Mesodermal cell (in vitro differentiated cells): ENCODE results near the gene OOSP1. TPM values are rescaled to one million over a fixed set of nuclear protein-coding genes. Genes with fewer than 3 reads are reported as not detected.
"Not testable (repeated sequence)": the region's sequence is repeated elsewhere in the genome, so short reads cannot be mapped to it uniquely, and the experiment has no call there.

Source experiments
- H3K27ac ChIP-seq: 2 replicates; pipeline ENCODE4 v1.7.0; 2013; ENCODE audit warnings: mild to moderate bottlenecking, low read depth, low read length, moderate library complexity; ENCODE audit not compliant: severe bottlenecking
- H3K36me3 ChIP-seq: 2 replicates; pipeline ENCODE4 v1.7.1; 2013; ENCODE audit warnings: mild to moderate bottlenecking, low read length, moderate library complexity; ENCODE audit not compliant: control insufficient read depth, insufficient read depth
- H3K4me1 ChIP-seq: one replicate; pipeline ENCODE4 v1.7.1; 2013; ENCODE audit warnings: mild to moderate bottlenecking, low read length; ENCODE audit not compliant: insufficient read depth, control insufficient read depth, poor library complexity, severe bottlenecking
- H3K4me3 ChIP-seq: 2 replicates; pipeline ENCODE4 v1.7.0; 2013; ENCODE audit warnings: low read length, control low read depth, mild to moderate bottlenecking; ENCODE audit not compliant: insufficient read depth, poor library complexity, severe bottlenecking; ENCODE audit errors: extremely low read depth
- H3K9me3 ChIP-seq: 2 replicates; pipeline ENCODE4 v1.7.1; 2013; ENCODE audit warnings: mild to moderate bottlenecking, low read length, moderate library complexity; ENCODE audit not compliant: control insufficient read depth
- WGBS, 2 experiments: methylation state at CpG; one replicate each; pipeline ENCODE4 v1.1.5; 2013; ENCODE audit warnings: missing lambda C conversion rate in 2 of 2; ENCODE audit not compliant: insufficient coverage in 2 of 2; 5-methylcytosine and 5-hydroxymethylcytosine counted together
- polyA plus RNA-seq, 2 experiments: library from polyadenylated mRNA; stranded (reverse); fragments of 50-300 nt; gene quantifications; one replicate each; pipeline ENCODE4 v1.2.3, GENCODE V29; 2013

Gene OOSP1, protein sequence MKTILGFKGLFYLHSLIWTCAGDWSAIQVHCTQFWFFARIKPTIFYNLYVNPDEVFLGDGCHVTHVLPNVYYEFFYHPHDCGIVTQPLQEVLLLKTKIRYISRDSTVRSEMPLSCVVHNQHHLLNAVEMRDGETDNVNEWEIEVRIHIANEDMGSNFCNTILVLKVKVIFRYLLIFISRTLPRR
- polyA plus RNA-seq (2013, experiment 1 of 2) = not detected
- polyA plus RNA-seq (2013, experiment 2 of 2) = not detected

DNA sequence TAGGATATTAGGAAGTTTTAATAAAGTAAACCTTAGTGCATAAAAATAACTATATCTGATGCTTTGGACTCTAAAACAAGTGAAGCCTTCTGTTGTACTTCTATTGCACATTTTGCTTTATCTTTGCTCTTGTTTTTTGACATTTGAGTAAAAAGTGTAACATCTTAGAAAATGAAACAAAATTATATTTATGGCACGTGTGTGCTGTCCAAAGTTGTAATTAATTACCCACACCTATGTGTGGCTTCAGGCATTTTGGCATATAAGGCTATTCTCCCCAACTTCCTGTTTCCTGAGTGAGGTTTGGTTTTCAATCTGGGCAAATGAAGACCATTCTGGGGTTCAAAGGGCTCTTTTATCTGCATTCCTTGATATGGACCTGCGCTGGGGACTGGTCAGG, at the start of gene OOSP1:
TSS of gene OOSP1 (plus strand) at position 301 of the 400 bp plus-strand sequence. CDS start at position 324, 23 bp downstream.
- no peaks in the 10 kb centered on the region for H3K9me3 ChIP-seq
- WGBS, 2 experiments = 89 to 90% methylated on average over 1 of the region's 2 CpGs
- H3K4me3 ChIP-seq = no peak within 1 kb of the TSS
- no peaks in the 10 kb centered on the region for H3K4me1 ChIP-seq
- no peak within 1 kb of the TSS for H3K27ac ChIP-seq
- no peaks in the 10 kb centered on the region for H3K36me3 ChIP-seq

DNA sequence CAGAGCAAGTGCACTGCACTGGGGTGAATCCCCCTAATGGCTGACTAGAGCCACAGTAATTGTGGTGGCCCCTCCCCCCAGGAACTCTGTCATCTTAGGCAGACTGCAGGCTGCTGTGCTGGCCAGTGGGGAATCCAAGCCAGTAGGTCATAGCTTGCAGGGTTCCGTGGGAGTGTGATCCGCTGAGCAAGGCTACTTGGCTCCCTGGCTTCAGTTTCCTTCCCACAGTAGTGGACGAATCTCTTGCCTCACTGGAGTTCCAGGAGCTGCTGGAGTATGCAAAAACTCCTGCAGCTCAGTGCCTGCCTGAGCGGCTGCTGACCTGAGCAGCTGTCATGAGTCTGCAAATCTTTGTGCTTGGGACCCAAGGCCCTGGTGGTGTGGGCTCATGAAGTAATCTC, 46.5 kb upstream of the OOSP1 start:
- 39 to 53% methylated on average over 4 of the region's 4 CpGs for WGBS, 2 experiments
- Histone ChIP-seq H3K4me3 (no peak overlapping the region), H3K9me3 (peaks cover 5% of the 10 kb centered on the region), H3K36me3 (no peaks in the 10 kb centered on the region), H3K4me1 (peaks cover 9% of the 10 kb centered on the region), H3K27ac (peak overlapping the region; percentile 66)

DNA sequence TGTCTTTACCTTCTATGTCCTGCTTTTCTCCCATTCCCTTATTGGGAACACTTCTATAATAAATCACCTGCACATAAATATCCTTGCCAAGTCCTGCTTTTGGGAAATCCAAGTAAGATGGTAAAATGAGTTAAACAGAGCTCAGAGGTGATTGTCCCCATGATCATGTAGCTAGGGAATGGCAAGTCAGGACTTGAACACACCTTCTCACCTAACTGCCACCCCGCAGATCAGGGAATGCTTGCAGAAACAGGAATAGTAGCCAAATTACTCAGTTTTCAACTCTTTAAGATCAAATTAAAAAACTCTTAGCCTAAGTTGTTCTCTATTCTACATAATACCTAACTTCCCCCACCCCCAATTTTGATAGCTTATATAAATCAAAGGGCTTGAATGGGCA, 43.6 kb upstream of the OOSP1 start:
- H3K36me3 ChIP-seq = no peaks in the 10 kb centered on the region
- H3K27ac ChIP-seq = no peak overlapping the region
- H3K9me3 ChIP-seq = no peaks in the 10 kb centered on the region
- WGBS, 2 experiments = 80% methylated on average over 1 of the region's 1 CpG; no CpG with 5 or more reads in 1 of the 2 experiments
- peaks cover 9% of the 10 kb centered on the region for H3K4me1 ChIP-seq
- no peak overlapping the region for H3K4me3 ChIP-seq

DNA sequence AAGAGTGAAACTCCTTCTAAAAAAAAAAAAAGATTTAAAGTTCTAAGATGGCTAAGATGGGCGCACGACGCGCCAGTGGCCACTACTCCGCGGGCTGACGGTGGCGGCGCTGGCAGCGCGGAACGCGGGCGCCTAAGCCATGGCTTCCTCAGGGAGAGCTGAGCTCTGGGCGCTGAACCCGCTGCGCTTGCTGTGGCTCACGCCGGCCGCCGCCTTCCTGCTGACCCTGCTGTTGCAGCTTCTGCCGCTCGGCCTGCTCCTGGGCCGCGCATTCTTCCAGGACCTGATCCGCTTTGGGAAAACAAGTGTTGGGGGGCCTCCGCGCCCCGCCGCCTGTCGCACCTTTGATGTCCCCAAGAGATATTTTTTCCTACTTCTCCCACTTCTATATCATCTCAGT, 40.2 kb upstream of the OOSP1 start:
- no peaks in the 10 kb centered on the region for H3K9me3 ChIP-seq
- no peak overlapping the region for H3K27ac ChIP-seq
- 93 to 95% methylated on average over 24 to 31 of the region's 31 CpGs for WGBS, 2 experiments
- H3K4me1 ChIP-seq = peaks cover 5% of the 10 kb centered on the region
- H3K4me3 ChIP-seq = no peak overlapping the region
- H3K36me3 ChIP-seq = no peaks in the 10 kb centered on the region

DNA sequence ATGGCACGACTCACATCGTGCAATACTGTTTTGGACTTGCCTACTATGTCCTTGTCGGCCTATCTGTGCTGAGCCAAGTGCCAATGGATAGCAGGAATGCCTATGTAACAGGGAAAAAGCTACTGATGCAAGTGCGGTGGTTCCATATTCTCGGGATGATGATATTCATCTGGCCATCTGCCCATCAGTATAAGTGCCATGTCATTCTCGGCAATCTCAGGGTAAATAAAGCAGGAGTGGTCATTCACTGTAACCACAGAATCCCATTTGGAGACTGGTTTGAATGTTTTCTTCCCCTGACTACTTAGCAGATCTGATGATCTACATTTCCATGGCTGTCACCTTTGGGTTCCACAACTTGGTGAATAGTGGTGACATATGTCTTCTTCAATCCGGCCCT, 39.6 kb upstream of the OOSP1 start:
- no peaks in the 10 kb centered on the region for H3K9me3 ChIP-seq
- H3K4me3 ChIP-seq = no peak overlapping the region
- no peaks in the 10 kb centered on the region for H3K36me3 ChIP-seq
- WGBS, 2 experiments = 93 to 96% methylated on average over 6 of the region's 7 CpGs
- peaks cover 5% of the 10 kb centered on the region for H3K4me1 ChIP-seq
- no peak overlapping the region for H3K27ac ChIP-seq

DNA sequence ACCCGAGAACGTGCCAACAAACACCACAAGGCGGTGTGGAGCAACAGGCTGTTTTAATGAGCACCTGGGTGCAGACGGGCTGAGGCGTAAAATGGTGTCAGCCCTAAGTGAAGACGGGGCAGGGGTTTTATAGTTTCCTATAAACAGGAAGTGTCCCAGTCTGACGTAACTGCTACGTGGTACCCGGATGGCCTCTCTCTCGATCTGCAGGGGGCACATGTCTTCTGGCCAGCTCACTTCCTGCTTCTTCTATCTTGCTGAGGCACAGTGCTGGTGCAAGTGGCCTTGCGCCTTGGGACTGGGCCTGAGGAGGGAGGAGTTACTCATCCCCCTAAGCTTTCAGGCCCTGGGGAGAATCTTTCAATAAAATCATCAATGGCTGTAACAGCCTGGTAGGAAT, 38.7 kb upstream of the OOSP1 start:
- H3K9me3 ChIP-seq = no peaks in the 10 kb centered on the region
- H3K27ac ChIP-seq = no peak overlapping the region
- no peak overlapping the region for H3K4me3 ChIP-seq
- H3K4me1 ChIP-seq = peaks cover 5% of the 10 kb centered on the region
- no peaks in the 10 kb centered on the region for H3K36me3 ChIP-seq
- 82 to 88% methylated on average over 10 of the region's 11 CpGs for WGBS, 2 experiments

DNA sequence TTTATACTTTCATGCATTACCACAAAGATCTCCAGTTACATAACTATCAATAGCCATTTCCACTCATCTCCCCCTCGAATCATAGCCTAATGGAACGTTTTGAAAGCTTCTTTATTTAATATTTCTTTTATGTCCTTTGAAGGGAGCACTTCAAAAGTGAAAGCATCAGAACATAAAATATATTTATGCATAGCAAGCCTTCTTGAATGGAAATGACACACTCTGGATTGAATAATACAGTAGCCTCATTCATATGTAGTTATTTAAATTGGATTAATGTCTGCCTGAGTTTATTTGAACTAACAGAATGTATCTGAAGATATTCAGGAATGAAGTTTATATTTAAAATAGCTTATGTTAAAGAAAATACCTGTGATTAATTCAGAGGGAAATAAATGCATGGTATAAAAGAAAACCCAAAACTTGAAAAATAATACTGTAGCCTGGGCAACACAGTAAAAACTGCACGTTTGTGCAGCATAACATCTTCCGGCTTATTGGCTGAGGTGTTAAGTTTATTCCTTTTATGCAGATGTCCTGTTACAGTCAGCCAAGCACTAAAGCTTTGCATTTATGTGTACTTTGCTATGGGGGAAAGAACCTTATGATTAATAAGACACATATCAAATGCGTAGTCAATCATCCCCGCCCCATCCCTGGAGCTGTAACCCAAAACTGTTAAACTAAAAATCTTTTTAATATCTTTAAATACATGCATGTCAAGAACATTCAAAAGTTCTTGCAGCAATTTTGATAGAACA, 37.7 kb upstream of the OOSP1 start:
- Histone ChIP-seq H3K36me3 (no peaks in the 10 kb centered on the region), H3K4me3 (no peak overlapping the region), H3K4me1 (peaks cover 5% of the 10 kb centered on the region), H3K27ac (peak overlapping the region; percentile 93), H3K9me3 (no peaks in the 10 kb centered on the region)
- WGBS, 2 experiments = 100% methylated on average over 1 of the region's 6 CpGs; no CpG with 5 or more reads in 1 of the 2 experiments

DNA sequence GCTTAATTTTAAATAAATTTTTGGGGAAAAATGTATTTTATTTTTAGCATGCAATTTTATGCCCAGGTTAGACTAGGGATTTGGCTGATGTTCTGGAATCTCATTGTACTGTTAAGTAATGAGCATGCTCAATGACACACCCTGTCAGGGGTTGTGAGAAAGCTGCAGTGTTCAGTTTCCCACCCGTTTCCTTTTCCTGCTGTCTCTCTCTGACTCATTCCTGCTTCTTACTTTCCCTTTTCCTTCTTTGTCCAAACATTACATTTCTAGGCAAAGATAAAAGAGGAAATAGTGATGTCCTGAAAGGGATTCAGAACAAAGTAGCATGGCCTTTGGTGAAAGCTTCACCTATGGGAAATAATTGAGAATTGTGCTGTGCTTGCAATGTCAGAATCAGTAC, 36.9 kb upstream of the OOSP1 start:
- 50% methylated on average over 1 of the region's 1 CpG; no CpG with 5 or more reads in 1 of the 2 experiments for WGBS, 2 experiments
- peak overlapping the region; percentile 93 for H3K27ac ChIP-seq
- peaks cover 5% of the 10 kb centered on the region for H3K4me1 ChIP-seq
- no peaks in the 10 kb centered on the region for H3K9me3 ChIP-seq
- H3K4me3 ChIP-seq = no peak overlapping the region
- no peaks in the 10 kb centered on the region for H3K36me3 ChIP-seq

DNA sequence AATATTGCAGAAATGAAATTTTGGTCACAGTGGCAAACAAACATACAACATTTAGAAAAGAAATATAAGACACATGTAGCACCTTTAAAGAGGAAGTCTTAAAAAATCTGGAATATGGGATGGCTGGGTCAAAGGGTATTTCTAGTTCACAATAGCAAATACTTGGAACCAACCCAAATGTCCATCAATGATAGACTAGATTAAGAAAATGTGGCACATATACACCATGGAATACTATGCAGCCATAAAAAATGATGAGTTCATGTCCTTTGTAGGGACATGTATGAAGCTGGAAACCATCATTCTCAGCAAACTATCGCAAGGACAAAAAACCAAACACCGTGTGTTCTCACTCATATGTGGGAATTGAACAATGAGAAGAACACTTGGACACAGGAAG, 34.7 kb upstream of the OOSP1 start:
- not testable (repeated sequence) for H3K4me3 ChIP-seq, H3K4me1 ChIP-seq, H3K9me3 ChIP-seq, H3K36me3 ChIP-seq, H3K27ac ChIP-seq
- WGBS, 2 experiments = no CpG with 5 or more reads among the region's 2 CpGs

DNA sequence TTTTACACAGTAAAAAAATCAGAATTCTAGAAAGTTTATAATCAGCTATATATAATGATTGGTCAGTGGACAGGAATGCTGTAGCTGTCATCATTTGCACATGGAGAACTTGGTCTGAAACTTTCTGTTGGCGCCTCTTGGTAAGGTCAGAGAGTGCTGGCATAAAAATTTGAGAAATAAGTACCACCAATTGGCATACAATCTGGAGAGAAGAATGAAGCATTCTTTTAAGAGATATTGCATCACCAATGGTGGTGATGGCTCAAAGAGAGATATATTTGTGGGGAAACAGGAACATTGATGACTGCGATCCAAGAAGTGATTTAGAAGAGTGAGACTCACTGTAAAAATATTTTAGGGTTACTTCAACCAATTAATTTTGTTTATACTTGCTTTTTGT, 19.8 kb upstream of the OOSP1 start:
- no peak overlapping the region for H3K4me3 ChIP-seq
- no peaks in the 10 kb centered on the region for H3K4me1 ChIP-seq
- no peak overlapping the region for H3K27ac ChIP-seq
- H3K9me3 ChIP-seq = peaks cover 14% of the 10 kb centered on the region
- H3K36me3 ChIP-seq = no peaks in the 10 kb centered on the region
- WGBS, 2 experiments = 86% methylated on average over 1 of the region's 2 CpGs; no CpG with 5 or more reads in 1 of the 2 experiments
